ENCODE results near the gene MAGEA2. TPM values are rescaled to one million over a fixed set of nuclear protein-coding genes. Genes with fewer than 3 reads are reported as not detected.
"Not testable (repeated sequence)": the region's sequence is repeated elsewhere in the genome, so short reads cannot be mapped to it uniquely, and the experiment has no call there.

The MAGEA2 gene
- total RNA-seq: not detected
- not detected for polyA plus RNA-seq
- 0 reads per million in 6 experiments for total RNA-seq

GRCh38 chrX:152753686-152754650, at the start of gene MAGEA2:
Gene MAGEA2 (minus strand): TSS chrX:152753842. CDS start chrX:152751363, 2,479 bp downstream.
- H3K4me3 Mint-ChIP-seq, POLR2A ChIA-PET, H3K4me1 Mint-ChIP-seq, H3K36me3 Mint-ChIP-seq, DNase-seq, ATAC-seq, H3K27me3 Mint-ChIP-seq, H3K27ac Mint-ChIP-seq, H3K9me3 Mint-ChIP-seq: not testable (repeated sequence)

GRCh38 chrX:152798945-152799344, 45.3 kb upstream of the MAGEA2 start:
- no peaks in the 10 kb centered on the region for H3K36me3 Mint-ChIP-seq
- ATAC-seq (no peak), DNase-seq (no peak)
- no peaks in the 10 kb centered on the region for H3K9me3 Mint-ChIP-seq
- H3K4me1 Mint-ChIP-seq: no peaks in the 10 kb centered on the region
- no peak overlapping the region for H3K27ac Mint-ChIP-seq
- H3K27me3 Mint-ChIP-seq: peaks cover 0 to 9% (median 5%) of the 10 kb centered on the region in 5 donors
- POLR2A ChIA-PET: no interaction called here
- no peak overlapping the region for H3K4me3 Mint-ChIP-seq

GRCh38 chrX:152787062-152787461, 33.4 kb upstream of the MAGEA2 start:
- POLR2A ChIA-PET, ATAC-seq, H3K4me1 Mint-ChIP-seq: not testable (repeated sequence)

GRCh38 chrX:152769549-152770289, 16.1 kb upstream of the MAGEA2 start, which contains the start of gene MAGEA6:
Gene MAGEA6 (minus strand): TSS chrX:152769689. CDS start chrX:152767650, 2,039 bp downstream.
- H3K4me3 Mint-ChIP-seq, DNase-seq, H3K27ac Mint-ChIP-seq, POLR2A ChIA-PET, H3K27me3 Mint-ChIP-seq, ATAC-seq, H3K36me3 Mint-ChIP-seq, H3K9me3 Mint-ChIP-seq, H3K4me1 Mint-ChIP-seq: not testable (repeated sequence)

More at GRCh38 chrX:152787062-152787461, 33.4 kb upstream of the MAGEA2 start:
- DNase-seq, H3K27me3 Mint-ChIP-seq, H3K4me3 Mint-ChIP-seq, H3K27ac Mint-ChIP-seq, H3K36me3 Mint-ChIP-seq, H3K9me3 Mint-ChIP-seq: not testable (repeated sequence)

GRCh38 chrX:152766562-152766961, 12.9 kb upstream of the MAGEA2 start:
- H3K4me1 Mint-ChIP-seq, DNase-seq, ATAC-seq, H3K4me3 Mint-ChIP-seq, H3K27me3 Mint-ChIP-seq, H3K27ac Mint-ChIP-seq, H3K36me3 Mint-ChIP-seq, H3K9me3 Mint-ChIP-seq, POLR2A ChIA-PET: not testable (repeated sequence)

GRCh38 chrX:152761582-152761981, 7.9 kb upstream of the MAGEA2 start:
- H3K4me3 Mint-ChIP-seq, H3K4me1 Mint-ChIP-seq, H3K9me3 Mint-ChIP-seq, H3K27me3 Mint-ChIP-seq, POLR2A ChIA-PET, H3K27ac Mint-ChIP-seq, H3K36me3 Mint-ChIP-seq, ATAC-seq, DNase-seq: not testable (repeated sequence)

- H3K4me3 Mint-ChIP-seq, H3K4me1 Mint-ChIP-seq, DNase-seq, ATAC-seq, H3K27me3 Mint-ChIP-seq, H3K27ac Mint-ChIP-seq, POLR2A ChIA-PET, H3K36me3 Mint-ChIP-seq, H3K9me3 Mint-ChIP-seq: not testable (repeated sequence)
Measured at GRCh38 chrX:152759544-152759943, 5.9 kb upstream of the MAGEA2 start.

GRCh38 chrX:152758918-152759317, 5.3 kb upstream of the MAGEA2 start, which contains the start of gene CSAG3:
Gene CSAG3 (plus strand): TSS chrX:152759218.
- H3K9me3 Mint-ChIP-seq, ATAC-seq, H3K27ac Mint-ChIP-seq, H3K4me1 Mint-ChIP-seq, DNase-seq, H3K27me3 Mint-ChIP-seq, H3K36me3 Mint-ChIP-seq, POLR2A ChIA-PET, H3K4me3 Mint-ChIP-seq: not testable (repeated sequence)

- H3K27me3 Mint-ChIP-seq, H3K9me3 Mint-ChIP-seq, POLR2A ChIA-PET, H3K27ac Mint-ChIP-seq, DNase-seq, H3K4me1 Mint-ChIP-seq, H3K4me3 Mint-ChIP-seq, ATAC-seq, H3K36me3 Mint-ChIP-seq: not testable (repeated sequence)
Measured at GRCh38 chrX:152754871-152755270, 1.2 kb upstream of the MAGEA2 start.

- POLR2A ChIA-PET: no interaction called here
- H3K36me3 Mint-ChIP-seq: no peaks in the 10 kb centered on the region
- peaks cover 0 to 6% (median 0%) of the 10 kb centered on the region in 5 donors for H3K27me3 Mint-ChIP-seq
- DNase-seq (no peak), ATAC-seq (no peak)
- H3K9me3 Mint-ChIP-seq: no peaks in the 10 kb centered on the region
- no peak overlapping the region for H3K4me3 Mint-ChIP-seq
- no peak overlapping the region for H3K27ac Mint-ChIP-seq
- no peaks in the 10 kb centered on the region for H3K4me1 Mint-ChIP-seq
Measured at GRCh38 chrX:152738560-152738959, 15.1 kb downstream of the MAGEA2 start.

- H3K4me3 Mint-ChIP-seq, ATAC-seq, POLR2A ChIA-PET, H3K9me3 Mint-ChIP-seq, DNase-seq, H3K4me1 Mint-ChIP-seq, H3K27me3 Mint-ChIP-seq, H3K27ac Mint-ChIP-seq, H3K36me3 Mint-ChIP-seq: not testable (repeated sequence)
Measured at GRCh38 chrX:152736528-152736927, 17.1 kb downstream of the MAGEA2 start.

- no peak for ATAC-seq
- POLR2A ChIA-PET: no interaction called here
Measured at GRCh38 chrX:152735860-152736511, 17.7 kb downstream of the MAGEA2 start.

GRCh38 chrX:152735101-152735500, 18.5 kb downstream of the MAGEA2 start:
- H3K27ac Mint-ChIP-seq: no peak overlapping the region
- H3K4me3 Mint-ChIP-seq: no peak overlapping the region
- DNase-seq: no peak
- no peaks in the 10 kb centered on the region for H3K36me3 Mint-ChIP-seq
- no peak for ATAC-seq
- no peaks in the 10 kb centered on the region for H3K9me3 Mint-ChIP-seq
- peaks cover 0 to 3% (median 0%) of the 10 kb centered on the region in 5 donors for H3K27me3 Mint-ChIP-seq
- POLR2A ChIA-PET: no interaction called here
- no peaks in the 10 kb centered on the region for H3K4me1 Mint-ChIP-seq

More at GRCh38 chrX:152735860-152736511, 17.7 kb downstream of the MAGEA2 start:
- H3K27me3 Mint-ChIP-seq: peaks cover 0 to 3% (median 0%) of the 10 kb centered on the region in 5 donors
- H3K9me3 Mint-ChIP-seq: no peaks in the 10 kb centered on the region
- H3K36me3 Mint-ChIP-seq: no peaks in the 10 kb centered on the region
- H3K27ac Mint-ChIP-seq: no peak overlapping the region
- DNase-seq: no peak
- no peaks in the 10 kb centered on the region for H3K4me1 Mint-ChIP-seq
- H3K4me3 Mint-ChIP-seq: no peak overlapping the region

Measured in naive thymus-derived CD8-positive, alpha-beta T cell (primary cell).